Body of pancreas (tissue), 4 donors: Measurements from ENCODE around the gene ELL. TPM values are rescaled to one million over a fixed set of nuclear protein-coding genes. Genes with fewer than 3 reads are reported as not detected.

Source experiments
- ATAC-seq: fragments of 150-250 bp; one replicate; pipeline ENCODE4 v1.9.1; 2016
- DNase-seq, 4 donors: peaks; one replicate each; pipeline ENCODE4 v3.0.0-alpha.2; 2019
- H3K27ac ChIP-seq, 4 donors: fragments of 200-600 bp; sonication (generic); 1 replicate in 3 of 4; 2 replicates in 1 of 4; pipeline versions ENCODE4 v1.5.1 to v1.6.1; 2016 to 2019; ENCODE audit warnings: mild to moderate bottlenecking in 1 of 4, mixed read lengths in 1 of 4, moderate library complexity in 1 of 4
- H3K27me3 ChIP-seq, 2 donors: fragments of 200-600 bp; sonication (generic); one replicate each; pipeline ENCODE4 v1.6.0; 2016; ENCODE audit warnings: mild to moderate bottlenecking in 1 of 2
- H3K36me3 ChIP-seq, 2 donors: fragments of 200-600 bp; sonication (generic); replicated peaks in 1 of 2; 2 replicates each; pipeline ENCODE4 v1.5.1; 2016; ENCODE audit warnings: low read depth in 2 of 2; ENCODE audit not compliant: insufficient read depth in 1 of 2
- H3K4me1 ChIP-seq: fragments of 200-600 bp; sonication (generic); one replicate; pipeline ENCODE4 v1.6.0; 2016
- H3K4me3 ChIP-seq, 2 donors: fragments of 200-600 bp; sonication (generic); 1 replicate in 1 of 2; 2 replicates in 1 of 2; pipeline ENCODE4 v1.5.1; 2016 to 2019
- H3K9me3 ChIP-seq, 3 donors: fragments of 200-600 bp; sonication (generic); 1 replicate in 2 of 3; 2 replicates in 1 of 3; pipeline ENCODE4 v1.5.1; 2016
- CTCF ChIP-seq, 7 experiments: fragments of 450-650 bp in 4 of 7; fragments of 200-600 bp in 3 of 7; sonication (generic) in 3 of 7; IDR thresholded peaks; one replicate each; pipeline ENCODE4 v1.5.1; 2016 to 2019; ENCODE audit warnings: antibody characterized with exemption in 7 of 7
- POLR2A ChIP-seq, 3 donors: fragments of 450-650 bp; IDR thresholded peaks; one replicate each; pipeline ENCODE4 v1.6.1; 2016; ENCODE audit warnings: antibody characterized with exemption in 3 of 3, mild to moderate bottlenecking in 2 of 3
- WGBS, 2 donors: methylation state at CpG; one replicate each; pipeline ENCODE4 v1.1.5; 2017; 5-methylcytosine and 5-hydroxymethylcytosine counted together
- intact Hi-C: fragments of 100-400 bp; cut with DNase I; formaldehyde crosslinking; loops from one replicate; pipeline ENCODE4 v1.15.1; 2023
- total RNA-seq, 2 donors: library from RNA; depleted of rRNA; stranded (reverse); fragments of >200 nt; gene quantifications; one replicate each; pipeline ENCODE4 v1.1.0, GENCODE V29; 2016

Gene ELL
- total RNA-seq, 2 donors from 2014 or later: 12.5 to 14.2 TPM

GRCh38 chr19:18464646-18465045 is 57.2 kb downstream of the ELL start:
- H3K36me3 ChIP-seq: peaks cover 0 to 8% of the 10 kb centered on the region in 2 donors
- no peak overlapping the region for H3K4me3 ChIP-seq
- peaks cover 66% of the 10 kb centered on the region for H3K4me1 ChIP-seq
- peak overlapping the region; percentile 71 to 89 (median 77) for H3K27ac ChIP-seq
- H3K27me3 ChIP-seq: no peaks in the 10 kb centered on the region
- no peak for TF ChIP-seq CTCF (IDR thresholded peaks at IDR 0.05)
- TF ChIP-seq POLR2A (IDR thresholded peaks at IDR 0.05): peak in 2 of 3 donors; percentile 37 to 42
- 0 to 2% methylated on average over 1 to 8 of the region's 8 CpGs for WGBS, 2 donors
- intact Hi-C loops: loop anchor here (10.0 kb wide), 1 partner anchor 100 kb away; no protein-coding TSS in a partner anchor
- ATAC-seq (peak; percentile 62), DNase-seq (peak; percentile 73 to 92 (median 88))
- no peaks in the 10 kb centered on the region for H3K9me3 ChIP-seq

DNA sequence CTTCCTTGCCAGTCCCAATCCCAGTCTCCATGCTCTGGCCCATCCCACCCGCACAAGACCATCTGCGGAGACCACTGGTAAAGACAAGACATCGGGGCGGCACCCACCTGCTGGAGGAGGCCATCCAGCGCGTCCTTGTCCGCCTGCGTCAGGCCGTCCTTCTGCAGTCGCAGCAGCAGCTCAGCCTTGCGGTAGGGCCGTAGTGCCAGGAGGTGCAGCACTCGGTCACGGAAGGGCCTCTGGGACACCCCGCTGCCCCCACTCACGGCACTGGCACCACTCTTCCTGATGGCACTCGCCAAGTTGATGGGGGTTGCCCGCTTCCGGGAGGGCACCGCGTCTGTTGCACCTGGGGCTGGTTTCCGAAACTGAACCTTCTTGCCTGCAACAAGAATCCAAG is 60.4 kb downstream of the ELL start:
- no peak for TF ChIP-seq POLR2A (IDR thresholded peaks at IDR 0.05)
- H3K9me3 ChIP-seq: no peaks in the 10 kb centered on the region
- H3K27ac ChIP-seq: no peak overlapping the region
- intact Hi-C loops: loop anchor here (10.0 kb wide), 1 partner anchor 103 kb away; no protein-coding TSS in a partner anchor
- peaks cover 39% of the 10 kb centered on the region for H3K4me1 ChIP-seq
- ATAC-seq (no peak), DNase-seq (no peak)
- no peak overlapping the region for H3K4me3 ChIP-seq
- H3K36me3 ChIP-seq: peaks cover 0 to 8% of the 10 kb centered on the region in 2 donors
- 93 to 94% methylated on average over 6 to 17 of the region's 22 CpGs for WGBS, 2 donors
- no peaks in the 10 kb centered on the region for H3K27me3 ChIP-seq

GRCh38 chr19:18460900-18461299 is 61.0 kb downstream of the ELL start:
- Histone ChIP-seq H3K27ac (peak overlapping the region in 3 of 4 donors; percentile 56 to 80 (median 76)), H3K4me1 (peaks cover 33% of the 10 kb centered on the region), H3K27me3 (no peaks in the 10 kb centered on the region), H3K4me3 (no peak overlapping the region), H3K9me3 (no peaks in the 10 kb centered on the region), H3K36me3 (peaks cover 0 to 8% of the 10 kb centered on the region in 2 donors)
- intact Hi-C loops: loop anchor here (10.0 kb wide), 1 partner anchor 104 kb away; no protein-coding TSS in a partner anchor
- no peak for DNase-seq
- ATAC-seq: no peak
- TF ChIP-seq POLR2A (IDR thresholded peaks at IDR 0.05) (no peak), CTCF (IDR thresholded peaks at IDR 0.05) (no peak)
- WGBS, 2 donors: 78 to 81% methylated on average over 8 to 12 of the region's 12 CpGs

DNA sequence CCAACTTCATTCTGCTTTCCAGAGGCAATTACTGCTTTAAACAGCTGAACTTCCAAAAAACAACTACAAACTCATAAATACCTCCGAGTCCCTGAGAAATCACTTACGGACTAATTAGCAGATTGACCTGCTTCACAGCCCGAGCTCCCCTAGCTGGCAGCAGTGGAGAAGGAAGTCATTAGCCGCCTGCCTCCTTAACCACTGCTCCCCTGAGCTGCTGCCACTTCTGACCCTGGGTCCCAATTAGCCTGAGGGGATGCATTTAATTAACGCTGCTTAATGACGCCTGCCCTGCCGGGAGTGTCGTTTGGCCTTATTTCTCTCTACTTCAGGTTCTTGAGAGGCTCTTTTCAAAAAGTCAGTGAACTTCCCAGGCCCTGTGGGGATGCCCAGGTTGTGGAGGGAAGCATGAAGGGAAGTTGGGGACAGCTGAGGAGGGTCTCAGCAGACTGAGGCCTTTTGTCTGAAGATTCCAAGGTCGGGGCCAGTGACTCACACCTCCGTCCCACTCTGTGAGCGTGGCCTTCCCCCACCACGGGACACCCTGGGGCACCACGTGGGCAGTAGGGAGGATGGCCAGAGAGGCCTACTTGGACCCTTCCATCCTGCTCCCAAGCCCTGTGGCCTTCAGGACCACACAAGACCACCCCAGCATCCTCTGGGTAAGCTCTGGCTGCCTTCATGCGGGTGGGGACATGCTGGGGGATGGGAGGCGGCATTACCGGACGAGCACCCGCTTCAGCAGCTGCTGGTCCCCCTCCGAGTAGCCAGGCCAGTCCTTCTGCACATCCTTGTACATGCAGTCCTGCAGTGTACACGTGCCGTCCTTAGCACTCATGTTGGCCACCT is 64.2 kb downstream of the ELL start:
- TF ChIP-seq POLR2A (IDR thresholded peaks at IDR 0.05) (no peak), CTCF (IDR thresholded peaks at IDR 0.05) (no peak)
- H3K4me3 ChIP-seq: no peak overlapping the region
- intact Hi-C loops: no loop called here
- no peaks in the 10 kb centered on the region for H3K27me3 ChIP-seq
- peaks cover 13% of the 10 kb centered on the region for H3K4me1 ChIP-seq
- ATAC-seq: no peak
- no peak overlapping the region for H3K27ac ChIP-seq
- WGBS, 2 donors: 79 to 81% methylated on average over 18 to 21 of the region's 21 CpGs
- no peaks in the 10 kb centered on the region for H3K9me3 ChIP-seq
- H3K36me3 ChIP-seq: peaks cover 0 to 8% of the 10 kb centered on the region in 2 donors
- no peak for DNase-seq

DNA sequence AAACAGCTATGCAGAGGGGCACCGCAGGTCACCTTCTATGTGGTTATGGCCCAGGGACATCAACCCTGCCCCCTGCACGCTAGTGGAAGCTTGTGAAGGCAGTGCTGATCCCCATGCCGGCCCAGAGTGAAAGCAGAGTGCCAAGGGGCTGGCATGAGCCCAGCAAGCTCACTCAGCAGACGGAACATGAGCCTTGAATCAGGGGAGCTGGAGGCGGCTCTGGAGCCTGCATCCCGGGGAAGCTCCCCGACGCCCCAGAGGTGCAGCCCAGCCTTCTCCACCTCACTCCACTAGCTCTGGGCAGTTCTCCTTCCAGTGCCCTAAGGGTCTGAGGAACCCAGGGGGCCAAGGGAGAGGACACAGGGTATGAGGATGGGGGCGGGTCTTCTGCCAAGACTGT is 64.9 kb downstream of the ELL start:
- TF ChIP-seq CTCF (IDR thresholded peaks at IDR 0.05) (no peak), POLR2A (IDR thresholded peaks at IDR 0.05) (no peak)
- ATAC-seq: no peak
- H3K4me1 ChIP-seq: peaks cover 13% of the 10 kb centered on the region
- 63 to 74% methylated on average over 4 to 7 of the region's 9 CpGs for WGBS, 2 donors
- no peaks in the 10 kb centered on the region for H3K27me3 ChIP-seq
- no peaks in the 10 kb centered on the region for H3K9me3 ChIP-seq
- DNase-seq: no peak
- no peak overlapping the region for H3K4me3 ChIP-seq
- no peak overlapping the region for H3K27ac ChIP-seq
- intact Hi-C loops: no loop called here
- peaks cover 0 to 8% of the 10 kb centered on the region in 2 donors for H3K36me3 ChIP-seq
